NOMO-1 treated with dmso at 0.1 percent for 144 hours (cell line): Measurements from ENCODE around the gene HFE.

Source experiments
- DNase-seq: peaks from one replicate; lab custom pipeline; 2025; ENCODE audit not compliant: unreplicated experiment; lab: John Stamatoyannopoulos, UW

HFE gene

DNA sequence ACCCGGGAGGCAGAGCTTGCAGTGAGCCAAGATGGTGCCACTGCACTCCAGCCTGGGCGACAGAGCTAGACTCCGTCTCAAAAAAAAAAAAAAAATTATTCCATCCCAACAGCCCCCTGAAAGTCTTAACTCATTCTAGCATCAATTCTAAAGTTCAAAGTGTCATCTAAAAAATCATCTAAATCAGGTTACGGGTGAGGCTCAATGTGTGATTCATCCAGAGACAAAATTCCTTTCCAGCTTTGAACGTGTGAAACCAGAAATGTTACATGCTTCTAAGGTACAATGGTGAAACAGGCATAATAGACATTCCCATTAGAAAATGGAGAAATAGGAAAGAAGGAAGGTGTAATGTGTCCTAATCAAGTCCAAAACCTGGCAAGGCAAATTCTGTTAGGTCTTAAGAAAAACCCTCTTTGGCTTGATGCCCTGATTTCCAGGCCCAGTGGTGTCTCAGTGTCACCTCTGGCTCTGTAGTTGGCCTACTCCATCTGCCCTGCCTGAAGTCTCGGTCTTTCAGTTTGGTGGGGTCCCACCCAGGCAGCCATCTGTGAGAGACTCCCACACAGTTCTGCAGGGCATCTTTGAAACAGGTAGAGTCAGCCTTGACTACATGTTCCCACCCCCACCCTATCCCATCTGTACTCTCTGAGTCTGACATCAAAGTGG is 43.5 kb downstream of the HFE start:
- no peak for DNase-seq

DNA sequence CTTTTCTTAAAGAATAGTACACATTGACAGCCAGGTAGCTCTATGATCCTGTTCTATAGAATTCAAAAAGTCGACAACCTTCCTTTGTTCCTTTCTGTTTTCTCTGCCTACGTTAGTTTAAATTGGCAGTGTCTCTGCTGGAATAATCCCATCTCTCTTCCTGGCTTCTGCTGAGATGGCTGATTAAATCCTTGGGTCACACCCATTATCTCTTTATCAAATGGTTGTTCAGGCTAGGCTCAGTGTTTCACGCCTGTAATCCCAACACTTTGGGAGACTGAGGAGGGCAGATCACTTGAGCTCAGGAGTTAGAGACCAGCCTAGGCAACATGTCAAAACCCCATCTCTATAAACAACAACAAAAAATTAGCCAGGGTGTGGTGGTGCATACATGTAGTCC is 44.4 kb downstream of the HFE start:
- DNase-seq = no peak

DNA sequence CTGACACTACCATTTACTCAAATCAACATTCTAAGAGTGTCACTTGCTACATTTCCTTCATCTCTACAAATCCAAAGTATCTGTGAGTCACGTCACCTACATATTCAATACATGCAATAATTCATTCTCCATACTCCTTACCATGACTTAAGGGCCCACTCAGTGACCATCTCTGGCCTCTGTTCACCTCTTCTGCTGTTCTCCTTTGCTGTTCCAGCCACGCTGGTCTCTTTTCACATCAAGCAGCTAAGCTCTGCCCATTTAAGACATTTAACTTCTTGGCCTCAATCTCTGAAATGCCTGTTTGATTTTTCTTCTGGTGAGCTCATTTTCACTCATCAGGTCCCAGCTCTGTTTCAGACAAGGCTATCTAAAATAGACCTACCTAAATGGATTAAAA is 46.5 kb downstream of the HFE start:
- no peak for DNase-seq

DNA sequence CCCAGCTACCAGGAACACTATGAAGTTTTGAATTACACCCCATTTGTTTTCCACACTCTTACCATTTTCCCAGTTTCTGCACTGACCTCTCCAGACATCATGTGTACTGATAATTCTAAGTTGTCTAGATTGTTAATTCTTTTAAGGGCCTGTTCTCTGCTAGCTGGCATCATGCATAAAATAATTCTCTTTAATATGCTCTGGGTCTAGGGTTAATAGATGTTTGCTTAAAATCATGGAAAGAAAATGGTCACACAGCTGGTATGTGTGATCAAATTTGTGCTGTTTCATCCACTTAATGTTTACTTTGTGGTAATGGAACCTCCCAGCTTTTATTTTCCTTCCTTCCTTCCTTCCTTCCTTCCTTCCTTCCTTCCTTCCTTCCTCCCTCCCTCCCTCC is 49.1 kb downstream of the HFE start:
- DNase-seq = no peak

DNA sequence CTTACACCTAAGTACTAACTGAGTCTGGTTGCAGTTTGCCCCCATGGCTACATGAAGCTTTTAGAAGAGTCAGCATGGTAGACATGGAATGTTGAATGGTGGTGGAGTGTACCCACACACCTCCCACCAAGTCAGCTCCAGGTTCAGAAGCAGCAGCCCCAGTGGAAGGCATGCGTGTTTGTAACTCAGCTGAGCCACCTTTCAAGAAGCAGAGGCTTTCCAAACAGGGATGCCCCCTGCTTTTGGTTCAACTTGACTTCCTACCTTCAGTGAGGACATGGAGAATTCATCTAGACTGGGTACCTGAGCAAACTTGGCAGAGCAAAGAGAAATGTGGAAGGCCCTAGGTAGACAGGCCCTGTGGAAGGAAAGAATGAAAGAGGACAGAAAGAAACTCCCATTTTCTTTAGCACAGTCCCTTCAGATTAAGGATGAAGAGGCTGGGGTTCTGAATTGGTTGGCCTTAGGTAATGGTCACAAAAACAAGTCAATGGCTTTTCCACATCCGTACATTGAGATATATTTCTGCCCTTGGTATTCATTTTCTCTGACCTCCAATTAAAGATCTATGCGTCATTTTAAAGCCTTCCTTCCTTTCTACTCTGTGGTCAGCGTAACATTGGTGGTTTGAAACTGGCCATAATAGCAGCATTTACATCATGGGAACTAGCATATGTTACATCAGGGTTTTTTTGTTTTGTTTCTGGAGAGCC is 53.2 kb downstream of the HFE start:
- no peak for DNase-seq

DNA sequence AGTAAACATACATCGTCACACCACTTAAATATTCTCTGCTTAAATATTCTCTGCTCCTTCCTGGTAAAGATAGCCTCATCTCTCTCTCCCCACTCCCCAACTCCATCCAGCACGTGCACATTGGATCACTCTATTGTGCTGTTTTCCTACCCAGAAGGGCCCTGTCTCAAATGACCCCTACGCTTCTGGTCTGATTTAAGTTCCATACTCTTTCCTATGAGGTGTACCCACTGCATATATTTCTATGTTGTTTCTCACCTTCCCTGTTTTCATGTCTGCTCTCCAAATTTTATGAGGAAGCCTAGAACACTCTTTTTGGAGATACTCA is 53.7 kb downstream of the HFE start:
- DNase-seq = no peak

DNA sequence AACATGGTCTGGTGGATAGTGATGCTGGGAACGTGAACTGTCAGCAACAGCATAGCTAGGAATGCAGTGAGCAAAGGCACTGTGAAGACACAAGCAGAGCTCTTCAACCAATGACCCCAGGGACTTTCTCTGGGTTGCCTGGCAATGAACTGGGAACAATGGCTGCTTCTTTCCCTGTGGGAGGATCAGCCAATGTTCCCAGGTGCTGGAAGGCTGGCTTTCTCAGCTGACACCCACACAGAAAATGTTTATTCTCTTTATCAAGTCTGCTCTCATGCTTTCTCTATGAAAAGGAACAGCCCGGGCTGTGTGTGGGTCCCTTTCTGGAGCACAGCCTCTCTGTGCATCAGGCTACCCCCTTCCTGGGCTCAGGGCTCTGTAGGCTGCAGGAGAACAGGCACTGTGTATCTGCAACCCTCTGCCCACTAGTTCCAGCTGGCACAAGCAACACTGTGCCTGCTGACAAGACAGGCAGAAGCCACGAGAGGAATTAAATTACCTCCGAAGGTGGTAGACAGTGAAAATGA is 54.2 kb downstream of the HFE start:
- DNase-seq = no peak

DNA sequence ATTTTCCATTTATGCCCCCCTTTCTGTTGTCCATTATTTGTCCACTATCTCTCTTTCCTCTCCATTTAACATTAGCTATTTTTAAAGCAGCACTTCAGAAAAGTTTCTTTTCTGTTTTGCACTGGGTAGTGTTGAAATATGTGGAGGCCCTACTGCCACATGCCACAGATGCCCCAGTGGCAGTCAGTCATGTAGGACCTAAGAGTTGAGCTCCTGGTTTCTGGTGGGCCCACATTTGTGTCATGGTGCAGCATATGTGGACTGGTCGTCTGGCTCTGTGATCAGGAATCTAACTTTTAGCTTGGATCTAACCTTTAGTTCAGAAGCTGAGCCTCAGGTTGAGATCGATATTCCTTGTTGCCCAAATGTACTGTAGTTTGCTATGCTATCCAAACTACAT is 54.8 kb downstream of the HFE start:
- DNase-seq = no peak
